HEK293T (cell line): ENCODE results near the gene SLC25A28.
A peak's percentile ranks its signal among the peaks of the same experiment; 100 is the strongest.

ENCODE experiments used
- CTCF ChIA-PET: fragments of 350-600 bp; formaldehyde crosslinking; extraction: SDS; loops from one replicate; lab custom pipeline; 2021; ENCODE audit warnings: antibody characterized with exemption, inconsistent platforms; lab: Yijun Ruan, JAX
- POLR2A ChIA-PET: fragments of 350-600 bp; formaldehyde crosslinking; extraction: SDS; loops from one replicate; lab custom pipeline; 2020; ENCODE audit warnings: antibody characterized with exemption, inconsistent platforms; lab: Yijun Ruan, JAX
- DNase-seq: peaks from one replicate; pipeline ENCODE4 v3.0.0; 2012; ENCODE audit warnings: mixed read lengths; ENCODE audit errors: extremely low spot score
- ARNT ChIP-seq: fragments of 450-650 bp; IDR thresholded peaks from 2 replicates; pipeline ENCODE4 v1.6.1; 2017; ENCODE audit warnings: mild to moderate bottlenecking
- BHLHE40 ChIP-seq: fragments of 450-650 bp; IDR thresholded peaks from 2 replicates; pipeline ENCODE4 v1.6.1; 2016; ENCODE audit warnings: mild to moderate bottlenecking, moderate library complexity, borderline replicate concordance
- CTBP1 ChIP-seq: fragments of 450-650 bp; IDR thresholded peaks from 2 replicates; pipeline ENCODE4 v1.6.1; 2016; ENCODE audit warnings: borderline replicate concordance
- ELF4 ChIP-seq: fragments of 450-650 bp; IDR thresholded peaks from 2 replicates; pipeline ENCODE4 v1.6.1; 2017; ENCODE audit warnings: antibody characterized with exemption
- FOXA1 ChIP-seq: fragments of 450-650 bp; IDR thresholded peaks from 2 replicates; pipeline ENCODE4 v1.6.1; 2016; ENCODE audit warnings: mild to moderate bottlenecking
- FOXK2 ChIP-seq: fragments of 450-650 bp; IDR thresholded peaks from 2 replicates; pipeline ENCODE4 v1.6.1; 2016; ENCODE audit warnings: mild to moderate bottlenecking
- FOXM1 ChIP-seq: fragments of 450-650 bp; IDR thresholded peaks from 2 replicates; pipeline ENCODE4 v1.6.1; 2017; ENCODE audit warnings: mild to moderate bottlenecking, borderline replicate concordance
- HDGF ChIP-seq: fragments of 450-650 bp; IDR thresholded peaks from 2 replicates; pipeline ENCODE4 v1.6.1; 2017; ENCODE audit warnings: antibody characterized with exemption, borderline replicate concordance
- L3MBTL2 ChIP-seq: fragments of 450-650 bp; conservative IDR thresholded peaks from 2 replicates; pipeline ENCODE4 v1.6.1; 2016; ENCODE audit warnings: mild to moderate bottlenecking
- LEF1 ChIP-seq: fragments of 450-650 bp; IDR thresholded peaks from 2 replicates; pipeline ENCODE4 v1.6.1; 2017; ENCODE audit warnings: mild to moderate bottlenecking, borderline replicate concordance
- NFRKB ChIP-seq: fragments of 450-650 bp; IDR thresholded peaks from 2 replicates; pipeline ENCODE4 v1.6.1; 2016; ENCODE audit warnings: mild to moderate bottlenecking, moderate library complexity
- PKNOX1 ChIP-seq: fragments of 450-650 bp; IDR thresholded peaks from 2 replicates; pipeline ENCODE4 v1.6.1; 2016
- SP1 ChIP-seq: fragments of 450-650 bp; IDR thresholded peaks from 2 replicates; pipeline ENCODE4 v1.6.1; 2017
- SUZ12 ChIP-seq: fragments of 450-650 bp; IDR thresholded peaks from 2 replicates; pipeline ENCODE4 v1.6.1; 2016; ENCODE audit warnings: mild to moderate bottlenecking
- TARDBP ChIP-seq: fragments of 450-650 bp; IDR thresholded peaks from 2 replicates; pipeline ENCODE4 v1.6.1; 2016
- ZNF384 ChIP-seq: fragments of 450-650 bp; IDR thresholded peaks from 2 replicates; pipeline ENCODE4 v1.6.1; 2016

Gene SLC25A28

GRCh38 chr10:99615426-99615825 is 4.8 kb downstream of the SLC25A28 start:
- DNase-seq: no peak
- TF ChIP-seq NFRKB: no peak
- no peak for TF ChIP-seq ARNT
- no peak for TF ChIP-seq PKNOX1
- TF ChIP-seq SP1: no peak
- no peak for TF ChIP-seq FOXM1
- no peak for TF ChIP-seq LEF1
- no peak for TF ChIP-seq ZNF384
- no peak for TF ChIP-seq CTBP1
- TF ChIP-seq L3MBTL2: no peak
- ChIA-PET POLR2A (no interaction called here), CTCF (interaction anchor here (0.7 to 1.0 kb wide), 3 partner anchors 10 to 382 kb away, joined by 3 to 5 read pairs (median 3); no protein-coding TSS in a partner anchor)

GRCh38 chr10:99612167-99612831 is 7.9 kb downstream of the SLC25A28 start:
- ChIA-PET POLR2A (interaction anchor here (0.8 to 1.0 kb wide), 2 partner anchors 10 to 176 kb away, joined by 3 to 4 read pairs; no protein-coding TSS in a partner anchor), CTCF (interaction anchor here (0.6 to 2.7 kb wide), 15 partner anchors 9 to 176 kb away, joined by 3 to 19 read pairs (median 4); no protein-coding TSS in a partner anchor)
- no peak for TF ChIP-seq L3MBTL2
- TF ChIP-seq ELF4: no peak
- no peak for TF ChIP-seq LEF1
- no peak for TF ChIP-seq PKNOX1
- no peak for TF ChIP-seq FOXA1
- TF ChIP-seq TARDBP: no peak
- no peak for TF ChIP-seq ARNT
- no peak for TF ChIP-seq SP1
- no peak for TF ChIP-seq FOXK2
- TF ChIP-seq CTBP1: no peak
- TF ChIP-seq BHLHE40: no peak
- TF ChIP-seq ZNF384: no peak
- TF ChIP-seq FOXM1: no peak
- no peak for TF ChIP-seq HDGF
- DNase-seq: peak; percentile 77

- no peak for TF ChIP-seq BHLHE40
- TF ChIP-seq ELF4: no peak
- TF ChIP-seq L3MBTL2: no peak
- no peak for TF ChIP-seq LEF1
- no peak for TF ChIP-seq ZNF384
- no peak for TF ChIP-seq NFRKB
- ChIA-PET POLR2A (interaction anchor here (0.6 kb wide), 1 partner anchor 10 kb away, joined by 3 read pairs; no protein-coding TSS in a partner anchor), CTCF (interaction anchor here (0.6 to 2.7 kb wide), 5 partner anchors 27 to 175 kb away, joined by 3 to 19 read pairs (median 5); no protein-coding TSS in a partner anchor)
- DNase-seq: no peak
Observed at GRCh38 chr10:99611326-99611725, 8.9 kb downstream of the SLC25A28 start.

- DNase-seq: no peak
- ChIA-PET CTCF (no interaction called here), POLR2A (interaction anchor here (2.3 kb wide), 1 partner anchor 10 kb away, joined by 6 read pairs; the partner anchor contains the start of gene SLC25A28)
- no peak for TF ChIP-seq CTBP1
- TF ChIP-seq L3MBTL2: no peak
- no peak for TF ChIP-seq BHLHE40
- no peak for TF ChIP-seq ARNT
- no peak for TF ChIP-seq NFRKB
- TF ChIP-seq FOXM1: no peak
- TF ChIP-seq PKNOX1: no peak
- TF ChIP-seq SP1: no peak
- TF ChIP-seq ZNF384: no peak
- no peak for TF ChIP-seq FOXA1
- no peak for TF ChIP-seq ELF4
- TF ChIP-seq LEF1: no peak
- no peak for TF ChIP-seq FOXK2
- TF ChIP-seq SUZ12: no peak
- TF ChIP-seq HDGF: no peak
- no peak for TF ChIP-seq TARDBP
Observed at GRCh38 chr10:99610221-99610620, 10.0 kb downstream of the SLC25A28 start.

- ChIA-PET POLR2A (interaction anchor here (1.3 to 2.3 kb wide), 2 partner anchors 11 to 123 kb away, joined by 3 to 6 read pairs; partner anchors contain the start of genes COX15, CUTC and SLC25A28), CTCF (interaction anchor here (0.6 to 1.0 kb wide), 2 partner anchors 16 to 173 kb away, joined by 4 to 5 read pairs; no protein-coding TSS in a partner anchor)
- DNase-seq: no peak
- TF ChIP-seq PKNOX1 (no peak), CTBP1 (no peak), ZNF384 (no peak), TARDBP (no peak), NFRKB (no peak), FOXK2 (no peak), ELF4 (no peak), SP1 (no peak), FOXM1 (no peak), HDGF (no peak), LEF1 (no peak), ARNT (no peak), L3MBTL2 (no peak), BHLHE40 (no peak), SUZ12 (no peak), FOXA1 (no peak)
Observed at GRCh38 chr10:99609186-99609585, 11.1 kb downstream of the SLC25A28 start.
